Natural killer cell (primary cell): ENCODE measurements around the gene MCM8. TPM values are rescaled to one million over a fixed set of nuclear protein-coding genes. Genes with fewer than 3 reads are reported as not detected.

Experiments used
- ATAC-seq, 3 donors: fragments of 150-1000 bp in 2 of 3; fragments of 200-7000 bp in 1 of 3; cut with Tn5 transposase; 1 replicate in 1 of 3; 2 replicates in 2 of 3; pipeline ENCODE4 v1.10.0; 2021; ENCODE audit warnings: mild to moderate bottlenecking in 2 of 3, moderate library complexity in 2 of 3
- DNase-seq, 2 donors: peaks; one replicate each; pipeline versions ENCODE4 v3.0.0 to v3.0.0-alpha.2; 2013 to 2021; ENCODE audit warnings: mixed read lengths in 1 of 2
- H3K27ac ChIP-seq: one replicate; pipeline ENCODE4 v1.5.1; 2013; ENCODE audit warnings: mild to moderate bottlenecking, low read length
- H3K27me3 ChIP-seq: one replicate; pipeline ENCODE4 v1.6.1; 2013; ENCODE audit warnings: low read length; ENCODE audit not compliant: control insufficient read depth, insufficient read depth
- H3K36me3 ChIP-seq: one replicate; pipeline ENCODE4 v1.6.1; 2013; ENCODE audit warnings: low read length; ENCODE audit not compliant: control insufficient read depth, insufficient read depth
- H3K4me1 ChIP-seq: one replicate; pipeline ENCODE4 v1.6.1; 2013; ENCODE audit warnings: low read length; ENCODE audit not compliant: control insufficient read depth, insufficient read depth
- H3K4me3 ChIP-seq: one replicate; pipeline ENCODE4 v1.5.1; 2013; ENCODE audit warnings: low read length
- H3K9me3 ChIP-seq: one replicate; pipeline ENCODE4 v1.6.1; 2013; ENCODE audit warnings: low read length; ENCODE audit not compliant: control insufficient read depth, insufficient read depth
- H3K27ac Mint-ChIP-seq, 2 donors: one replicate each; pipeline ENCODE4 v1.8.0; 2022; ENCODE audit warnings: mild to moderate bottlenecking in 2 of 2, mixed read lengths in 2 of 2, moderate library complexity in 1 of 2
- H3K27me3 Mint-ChIP-seq, 2 donors: one replicate each; pipeline ENCODE4 v1.8.0; 2022; ENCODE audit warnings: low read depth in 2 of 2, mixed read lengths in 2 of 2
- H3K36me3 Mint-ChIP-seq: one replicate; pipeline ENCODE4 v1.8.0; 2022; ENCODE audit warnings: mixed read lengths
- H3K4me1 Mint-ChIP-seq, 2 donors: one replicate each; pipeline ENCODE4 v1.8.0; 2022; ENCODE audit warnings: mixed read lengths in 2 of 2
- H3K4me3 Mint-ChIP-seq: one replicate; pipeline ENCODE4 v1.8.0; 2022; ENCODE audit warnings: mild to moderate bottlenecking, moderate library complexity, mixed read lengths
- H3K9me3 Mint-ChIP-seq, 2 donors: one replicate each; pipeline ENCODE4 v1.8.0; 2022; ENCODE audit warnings: mixed read lengths in 2 of 2
- WGBS: methylation state at CpG from one replicate; pipeline ENCODE4 v1.1.7; 2013; ENCODE audit warnings: missing lambda C conversion rate; ENCODE audit not compliant: insufficient coverage; 5-methylcytosine and 5-hydroxymethylcytosine counted together
- intact Hi-C: fragments of 100-400 bp; cut with micrococcal nuclease; formaldehyde crosslinking; loops from one replicate; pipeline ENCODE4 v1.14.2; 2022
- total RNA-seq, 4 donors: library from RNA; stranded (reverse); fragments of 120-200 nt in 1 of 4; gene quantifications; one replicate each; pipeline versions ENCODE4 v1.2.3 to v1.2.4, GENCODE V29; 2013 to 2022
- TF ChIP-seq, protein P1 (sequence below): fragments of 200-600 bp; IDR thresholded peaks from one replicate; pipeline ENCODE4 v1.8.0; 2022; ENCODE audit warnings: antibody characterized with exemption

Gene MCM8
- total RNA-seq, 3 donors from 2014 or later (not counting 1 experiment from before 2014, with no cell fraction given) = 8.1 to 14.3 (median 9.0) TPM

GRCh38 chr20:5923493-5923892, 27.0 kb upstream of the MCM8 start:
- Mint-ChIP-seq H3K27me3 (peaks cover 20 to 46% of the 10 kb centered on the region in 2 donors), H3K4me3 (no peak overlapping the region), H3K36me3 (no peaks in the 10 kb centered on the region), H3K4me1 (peaks cover 11% of the 10 kb centered on the region in 2 donors), H3K27ac (no peak overlapping the region), H3K9me3 (no peaks in the 10 kb centered on the region)
- no peak overlapping the region for H3K27ac ChIP-seq
- no peaks in the 10 kb centered on the region for H3K9me3 ChIP-seq
- DNase-seq (no peak), ATAC-seq (no peak)
- no peaks in the 10 kb centered on the region for H3K27me3 ChIP-seq
- H3K36me3 ChIP-seq = no peaks in the 10 kb centered on the region
- WGBS = 60% methylated on average over 2 of the region's 5 CpGs
- no peak overlapping the region for H3K4me3 ChIP-seq
- intact Hi-C loops = no loop called here
- no peaks in the 10 kb centered on the region for H3K4me1 ChIP-seq
- TF ChIP-seq, protein P1, sequence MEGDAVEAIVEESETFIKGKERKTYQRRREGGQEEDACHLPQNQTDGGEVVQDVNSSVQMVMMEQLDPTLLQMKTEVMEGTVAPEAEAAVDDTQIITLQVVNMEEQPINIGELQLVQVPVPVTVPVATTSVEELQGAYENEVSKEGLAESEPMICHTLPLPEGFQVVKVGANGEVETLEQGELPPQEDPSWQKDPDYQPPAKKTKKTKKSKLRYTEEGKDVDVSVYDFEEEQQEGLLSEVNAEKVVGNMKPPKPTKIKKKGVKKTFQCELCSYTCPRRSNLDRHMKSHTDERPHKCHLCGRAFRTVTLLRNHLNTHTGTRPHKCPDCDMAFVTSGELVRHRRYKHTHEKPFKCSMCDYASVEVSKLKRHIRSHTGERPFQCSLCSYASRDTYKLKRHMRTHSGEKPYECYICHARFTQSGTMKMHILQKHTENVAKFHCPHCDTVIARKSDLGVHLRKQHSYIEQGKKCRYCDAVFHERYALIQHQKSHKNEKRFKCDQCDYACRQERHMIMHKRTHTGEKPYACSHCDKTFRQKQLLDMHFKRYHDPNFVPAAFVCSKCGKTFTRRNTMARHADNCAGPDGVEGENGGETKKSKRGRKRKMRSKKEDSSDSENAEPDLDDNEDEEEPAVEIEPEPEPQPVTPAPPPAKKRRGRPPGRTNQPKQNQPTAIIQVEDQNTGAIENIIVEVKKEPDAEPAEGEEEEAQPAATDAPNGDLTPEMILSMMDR = no peak

- no peak for DNase-seq
- TF ChIP-seq, protein P1 = no peak
- no peak overlapping the region for H3K4me3 ChIP-seq
- no peak overlapping the region for H3K4me3 Mint-ChIP-seq
- no peaks in the 10 kb centered on the region for H3K4me1 Mint-ChIP-seq
- H3K27me3 Mint-ChIP-seq = peaks cover 23 to 67% of the 10 kb centered on the region in 2 donors
- H3K4me1 ChIP-seq = no peaks in the 10 kb centered on the region
- no peak overlapping the region for H3K27ac Mint-ChIP-seq
- no peaks in the 10 kb centered on the region for H3K9me3 Mint-ChIP-seq
- no peak overlapping the region for H3K27ac ChIP-seq
- 84% methylated on average over 3 of the region's 3 CpGs for WGBS
- ATAC-seq = no peak
- intact Hi-C loops = no loop called here
- no peaks in the 10 kb centered on the region for H3K36me3 ChIP-seq
- H3K27me3 ChIP-seq = no peaks in the 10 kb centered on the region
- H3K9me3 ChIP-seq = no peaks in the 10 kb centered on the region
- no peaks in the 10 kb centered on the region for H3K36me3 Mint-ChIP-seq
Measured at GRCh38 chr20:5925551-5925950, 24.9 kb upstream of the MCM8 start.

DNA sequence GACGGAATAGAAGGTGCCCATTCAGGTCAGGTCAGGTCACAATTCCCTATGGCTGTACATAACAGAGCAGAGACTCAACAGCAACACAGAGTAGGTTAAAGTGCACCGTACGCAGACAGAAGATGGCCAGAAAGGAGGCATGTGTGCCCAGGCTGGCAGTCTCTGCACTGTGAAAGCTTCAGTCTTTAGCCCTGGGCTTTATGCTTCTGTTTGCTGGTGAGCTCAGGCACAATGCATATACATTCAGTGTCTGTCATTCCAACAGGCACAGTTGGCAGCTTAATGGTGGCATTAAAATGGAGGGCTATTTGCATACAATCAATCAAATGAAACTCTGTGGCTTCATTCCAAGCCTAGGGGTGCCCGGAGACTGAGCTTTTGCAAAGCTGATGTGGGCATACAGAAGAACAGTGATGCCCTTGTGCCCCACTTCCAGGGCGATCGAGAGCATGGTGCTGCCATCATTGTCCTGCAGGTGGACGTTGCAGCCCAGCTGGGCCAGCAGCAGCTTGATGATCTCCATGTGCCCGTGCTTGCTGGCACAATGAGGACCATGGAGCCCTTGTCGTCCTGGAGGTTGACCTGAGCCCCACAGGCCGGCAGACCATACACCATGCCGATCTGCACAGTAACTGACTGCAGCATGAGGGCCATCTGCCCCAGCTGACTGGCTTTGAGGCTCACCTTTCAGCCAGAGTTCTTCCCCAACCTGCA, 22.5 kb upstream of the MCM8 start:
- no peak overlapping the region for H3K4me3 Mint-ChIP-seq
- H3K9me3 Mint-ChIP-seq = no peaks in the 10 kb centered on the region
- H3K4me1 Mint-ChIP-seq = no peaks in the 10 kb centered on the region
- ATAC-seq = no peak
- Histone ChIP-seq H3K27ac (no peak overlapping the region), H3K36me3 (no peaks in the 10 kb centered on the region), H3K27me3 (no peaks in the 10 kb centered on the region), H3K9me3 (no peaks in the 10 kb centered on the region), H3K4me3 (no peak overlapping the region), H3K4me1 (no peaks in the 10 kb centered on the region)
- intact Hi-C loops = no loop called here
- WGBS = 85% methylated on average over 11 of the region's 11 CpGs
- TF ChIP-seq, protein P1 = no peak
- no peak overlapping the region for H3K27ac Mint-ChIP-seq
- no peaks in the 10 kb centered on the region for H3K36me3 Mint-ChIP-seq
- H3K27me3 Mint-ChIP-seq = peaks cover 17 to 61% of the 10 kb centered on the region in 2 donors
- no peak for DNase-seq
